ENCODE results near the gene TRAM2. TPM values are rescaled to one million over a fixed set of nuclear protein-coding genes. Genes with fewer than 3 reads are reported as not detected.
A peak's percentile ranks its signal among the peaks of the same experiment; 100 is the strongest.

The TRAM2 gene
- total and polyA plus RNA-seq, 10 of the 15 experiments (the other 5 are each of a cell fraction or from before 2014, with no cell fraction given): 2.5 to 15.0 (median 11.0) TPM

DNA sequence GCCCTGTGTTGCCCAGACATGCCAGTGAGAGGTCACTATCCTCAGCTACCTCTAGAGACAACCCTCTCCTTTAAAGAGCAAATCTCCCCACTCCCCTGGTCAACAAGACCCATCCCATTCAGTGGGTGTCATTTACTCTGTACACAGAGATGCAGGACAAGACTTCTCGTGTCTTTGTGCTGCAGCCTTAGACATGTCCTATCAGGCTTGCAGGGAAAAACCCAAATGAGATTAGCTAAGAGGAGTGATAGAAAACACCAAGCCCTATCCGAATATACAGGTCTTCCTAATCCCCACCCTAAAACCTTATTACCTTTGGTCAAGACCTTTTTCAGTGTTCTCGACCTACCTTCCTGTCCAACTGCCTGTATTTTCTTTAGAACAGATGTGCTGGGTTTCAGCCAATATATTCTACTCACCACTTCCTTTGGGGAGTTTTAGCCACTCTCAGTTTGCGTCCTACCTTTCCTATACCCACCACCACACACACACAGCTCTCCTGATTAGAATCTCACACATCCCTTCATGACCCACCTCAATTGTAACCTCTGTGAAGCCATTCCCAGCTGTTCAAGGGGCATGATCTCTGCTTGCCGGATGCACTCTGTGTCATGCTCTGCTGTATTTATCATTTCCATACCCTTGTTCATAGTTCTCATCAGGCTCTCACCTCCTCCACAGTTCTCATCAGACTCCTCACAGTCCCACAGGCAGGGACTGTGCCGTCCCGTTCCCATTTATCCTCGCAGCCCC lies 39.7 kb downstream of the TRAM2 start (continued):
- TF ChIP-seq SPI1 (IDR thresholded peaks at IDR 0.05; ENCODE audit: borderline replicate concordance, insufficient read depth, low read depth, low read length) (peak; percentile 50; the same call in 1 of the 2 replicates), IKZF1 (conservative IDR thresholded peaks at IDR 0.05) (peak; percentile 74), IKZF2 (IDR thresholded peaks at IDR 0.05) (peak; percentile 86 to 90), TCF3 (IDR thresholded peaks at IDR 0.05; ENCODE audit: borderline replicate concordance, insufficient read depth, low read depth, low read length) (peak; percentile 85), RAD51 (IDR thresholded peaks at IDR 0.05) (no peak), CREB1 (IDR thresholded peaks at IDR 0.05; ENCODE audit: low read depth) (peak; percentile 43; the same call in 1 of the 2 replicates), ZNF217 (IDR thresholded peaks at IDR 0.05) (no peak), MEF2A (IDR thresholded peaks at IDR 0.05; ENCODE audit: insufficient read depth, low read depth, low read length) (0 out of 2 replicates have a peak, but pooled peaks have one; percentile 10), GABPA (IDR thresholded peaks at IDR 0.05; ENCODE audit: low read depth) (0 out of 2 replicates have a peak, but pooled peaks have one; percentile 10), IRF4 (IDR thresholded peaks at IDR 0.05; ENCODE audit: low read depth, low read length) (0 out of 2 replicates have a peak, but pooled peaks have one; percentile 52), ETV6 (conservative IDR thresholded peaks at IDR 0.05 in 1 of 2, IDR thresholded peaks at IDR 0.05 in 1 of 2; ENCODE audit: borderline replicate concordance in 1 of 2, low read depth in 1 of 2) (peak in 1 of 2 experiments; percentile 67; a peak in 2 of 4 replicates), RELA (IDR thresholded peaks at IDR 0.05; ENCODE audit: borderline replicate concordance, partially characterized antibody) (no peak), EP300 (IDR thresholded peaks at IDR 0.05; ENCODE audit: borderline replicate concordance in 1 of 2, control insufficient read depth in 1 of 2, low read depth in 2 of 2, low read length in 2 of 2) (peak; percentile 36 to 48; a peak in 2 of 4 replicates), MTA3 (IDR thresholded peaks at IDR 0.05; ENCODE audit: borderline replicate concordance, low read length) (peak; percentile 67; the same call in 1 of the 2 replicates), FOXM1 (IDR thresholded peaks at IDR 0.05; ENCODE audit: low read depth, low read length) (peak; percentile 71), ATF7 (IDR thresholded peaks at IDR 0.05; ENCODE audit: low read depth) (0 out of 2 replicates have a peak, but pooled peaks have one; percentile 38), MTA2 (IDR thresholded peaks at IDR 0.05; ENCODE audit: low read depth) (peak; percentile 58)
- TF ChIP-seq, protein P1, sequence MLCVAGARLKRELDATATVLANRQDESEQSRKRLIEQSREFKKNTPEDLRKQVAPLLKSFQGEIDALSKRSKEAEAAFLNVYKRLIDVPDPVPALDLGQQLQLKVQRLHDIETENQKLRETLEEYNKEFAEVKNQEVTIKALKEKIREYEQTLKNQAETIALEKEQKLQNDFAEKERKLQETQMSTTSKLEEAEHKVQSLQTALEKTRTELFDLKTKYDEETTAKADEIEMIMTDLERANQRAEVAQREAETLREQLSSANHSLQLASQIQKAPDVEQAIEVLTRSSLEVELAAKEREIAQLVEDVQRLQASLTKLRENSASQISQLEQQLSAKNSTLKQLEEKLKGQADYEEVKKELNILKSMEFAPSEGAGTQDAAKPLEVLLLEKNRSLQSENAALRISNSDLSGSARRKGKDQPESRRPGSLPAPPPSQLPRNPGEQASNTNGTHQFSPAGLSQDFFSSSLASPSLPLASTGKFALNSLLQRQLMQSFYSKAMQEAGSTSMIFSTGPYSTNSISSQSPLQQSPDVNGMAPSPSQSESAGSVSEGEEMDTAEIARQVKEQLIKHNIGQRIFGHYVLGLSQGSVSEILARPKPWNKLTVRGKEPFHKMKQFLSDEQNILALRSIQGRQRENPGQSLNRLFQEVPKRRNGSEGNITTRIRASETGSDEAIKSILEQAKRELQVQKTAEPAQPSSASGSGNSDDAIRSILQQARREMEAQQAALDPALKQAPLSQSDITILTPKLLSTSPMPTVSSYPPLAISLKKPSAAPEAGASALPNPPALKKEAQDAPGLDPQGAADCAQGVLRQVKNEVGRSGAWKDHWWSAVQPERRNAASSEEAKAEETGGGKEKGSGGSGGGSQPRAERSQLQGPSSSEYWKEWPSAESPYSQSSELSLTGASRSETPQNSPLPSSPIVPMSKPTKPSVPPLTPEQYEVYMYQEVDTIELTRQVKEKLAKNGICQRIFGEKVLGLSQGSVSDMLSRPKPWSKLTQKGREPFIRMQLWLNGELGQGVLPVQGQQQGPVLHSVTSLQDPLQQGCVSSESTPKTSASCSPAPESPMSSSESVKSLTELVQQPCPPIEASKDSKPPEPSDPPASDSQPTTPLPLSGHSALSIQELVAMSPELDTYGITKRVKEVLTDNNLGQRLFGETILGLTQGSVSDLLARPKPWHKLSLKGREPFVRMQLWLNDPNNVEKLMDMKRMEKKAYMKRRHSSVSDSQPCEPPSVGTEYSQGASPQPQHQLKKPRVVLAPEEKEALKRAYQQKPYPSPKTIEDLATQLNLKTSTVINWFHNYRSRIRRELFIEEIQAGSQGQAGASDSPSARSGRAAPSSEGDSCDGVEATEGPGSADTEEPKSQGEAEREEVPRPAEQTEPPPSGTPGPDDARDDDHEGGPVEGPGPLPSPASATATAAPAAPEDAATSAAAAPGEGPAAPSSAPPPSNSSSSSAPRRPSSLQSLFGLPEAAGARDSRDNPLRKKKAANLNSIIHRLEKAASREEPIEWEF (IDR thresholded peaks at IDR 0.05; ENCODE audit: insufficient replicate concordance, low read depth, low read length): no peak
- TF ChIP-seq, protein P2, sequence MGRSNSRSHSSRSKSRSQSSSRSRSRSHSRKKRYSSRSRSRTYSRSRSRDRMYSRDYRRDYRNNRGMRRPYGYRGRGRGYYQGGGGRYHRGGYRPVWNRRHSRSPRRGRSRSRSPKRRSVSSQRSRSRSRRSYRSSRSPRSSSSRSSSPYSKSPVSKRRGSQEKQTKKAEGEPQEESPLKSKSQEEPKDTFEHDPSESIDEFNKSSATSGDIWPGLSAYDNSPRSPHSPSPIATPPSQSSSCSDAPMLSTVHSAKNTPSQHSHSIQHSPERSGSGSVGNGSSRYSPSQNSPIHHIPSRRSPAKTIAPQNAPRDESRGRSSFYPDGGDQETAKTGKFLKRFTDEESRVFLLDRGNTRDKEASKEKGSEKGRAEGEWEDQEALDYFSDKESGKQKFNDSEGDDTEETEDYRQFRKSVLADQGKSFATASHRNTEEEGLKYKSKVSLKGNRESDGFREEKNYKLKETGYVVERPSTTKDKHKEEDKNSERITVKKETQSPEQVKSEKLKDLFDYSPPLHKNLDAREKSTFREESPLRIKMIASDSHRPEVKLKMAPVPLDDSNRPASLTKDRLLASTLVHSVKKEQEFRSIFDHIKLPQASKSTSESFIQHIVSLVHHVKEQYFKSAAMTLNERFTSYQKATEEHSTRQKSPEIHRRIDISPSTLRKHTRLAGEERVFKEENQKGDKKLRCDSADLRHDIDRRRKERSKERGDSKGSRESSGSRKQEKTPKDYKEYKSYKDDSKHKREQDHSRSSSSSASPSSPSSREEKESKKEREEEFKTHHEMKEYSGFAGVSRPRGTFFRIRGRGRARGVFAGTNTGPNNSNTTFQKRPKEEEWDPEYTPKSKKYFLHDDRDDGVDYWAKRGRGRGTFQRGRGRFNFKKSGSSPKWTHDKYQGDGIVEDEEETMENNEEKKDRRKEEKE (IDR thresholded peaks at IDR 0.05): no peak
- TF ChIP-seq, protein P3, sequence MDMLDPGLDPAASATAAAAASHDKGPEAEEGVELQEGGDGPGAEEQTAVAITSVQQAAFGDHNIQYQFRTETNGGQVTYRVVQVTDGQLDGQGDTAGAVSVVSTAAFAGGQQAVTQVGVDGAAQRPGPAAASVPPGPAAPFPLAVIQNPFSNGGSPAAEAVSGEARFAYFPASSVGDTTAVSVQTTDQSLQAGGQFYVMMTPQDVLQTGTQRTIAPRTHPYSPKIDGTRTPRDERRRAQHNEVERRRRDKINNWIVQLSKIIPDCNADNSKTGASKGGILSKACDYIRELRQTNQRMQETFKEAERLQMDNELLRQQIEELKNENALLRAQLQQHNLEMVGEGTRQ (IDR thresholded peaks at IDR 0.05; ENCODE audit: borderline replicate concordance, low read depth, low read length): no peak
